Small intestine (tissue), 7 donors: ENCODE results near the gene CCDC188. TPM values are rescaled to one million over a fixed set of nuclear protein-coding genes. Genes with fewer than 3 reads are reported as not detected.
"Not testable (repeated sequence)": the region's sequence is repeated elsewhere in the genome, so short reads cannot be mapped to it uniquely, and the experiment has no call there.

Experiments used
- DNase-seq, 2 donors: peaks; one replicate each; pipeline versions ENCODE4 v3.0.0 to v3.0.0-alpha.2; 2013
- FAIRE-seq: peaks from 2 replicates; lab custom pipeline; 2012; peaks lifted over from hg19 to GRCh38; lab: Jason Lieb, UNC
- H3K27ac ChIP-seq, 3 donors: one replicate each; pipeline ENCODE4 v1.5.1; 2013; ENCODE audit warnings: low read length in 2 of 3, mild to moderate bottlenecking in 2 of 3, control low read depth in 1 of 3, inconsistent platforms in 1 of 3, low read depth in 1 of 3, moderate library complexity in 1 of 3
- H3K27me3 ChIP-seq, 3 donors: one replicate each; pipeline ENCODE4 v1.6.1; 2013; ENCODE audit warnings: low read length in 3 of 3, inconsistent platforms in 1 of 3; ENCODE audit not compliant: control insufficient read depth in 3 of 3, insufficient read depth in 3 of 3
- H3K36me3 ChIP-seq, 3 donors: one replicate each; pipeline ENCODE4 v1.6.1; 2013; ENCODE audit warnings: low read length in 3 of 3, inconsistent platforms in 1 of 3, low read depth in 1 of 3, mild to moderate bottlenecking in 1 of 3, moderate library complexity in 1 of 3; ENCODE audit not compliant: control insufficient read depth in 3 of 3, insufficient read depth in 2 of 3
- H3K4me1 ChIP-seq, 3 donors: one replicate each; pipeline ENCODE4 v1.6.1; 2013; ENCODE audit warnings: low read length in 2 of 3, inconsistent platforms in 1 of 3, low read depth in 1 of 3, mild to moderate bottlenecking in 1 of 3, moderate library complexity in 1 of 3; ENCODE audit not compliant: control insufficient read depth in 3 of 3, insufficient read depth in 2 of 3
- H3K4me3 ChIP-seq, 3 donors: one replicate each; pipeline ENCODE4 v1.5.1; 2013; ENCODE audit warnings: low read length in 3 of 3, control low read depth in 1 of 3, inconsistent platforms in 1 of 3, low read depth in 1 of 3, mild to moderate bottlenecking in 1 of 3, moderate library complexity in 1 of 3
- H3K9me3 ChIP-seq, 2 donors: one replicate each; pipeline ENCODE4 v1.6.1; 2013; ENCODE audit warnings: low read depth in 1 of 2, low read length in 1 of 2; ENCODE audit not compliant: control insufficient read depth in 2 of 2, insufficient read depth in 1 of 2
- WGBS, 3 donors: extraction: QIAGEN DNeasy Blood & Tissue Kit; methylation state at CpG; one replicate each; pipeline ENCODE4 v1.1.7; 2013; 5-methylcytosine and 5-hydroxymethylcytosine counted together
- polyA plus RNA-seq, 4 donors: library from polyadenylated mRNA; stranded (reverse) in 3 of 4; unstranded in 1 of 4; fragments of 200-250 nt in 3 of 4; fragments of 120-200 nt in 1 of 4; gene quantifications; one replicate each; pipeline versions ENCODE4 v1.2.1 to v1.2.3, GENCODE V29; 2013
- donor health status: healthy with polysubstance abuse.
- donor health status: control.
- donor health status: control.
- donor health status: Bipolar disorder and iron deficiency.
- donor health status: healthy.

Gene CCDC188
- polyA plus RNA-seq, 4 donors = 1.2 to 1.6 TPM; not detected in 2

GRCh38 chr22:20160041-20160440 is 9.2 kb upstream of the CCDC188 start:
- no peaks in the 10 kb centered on the region for H3K36me3 ChIP-seq
- H3K27ac ChIP-seq = no peak overlapping the region
- DNase-seq = no peak
- FAIRE-seq = no peak
- H3K9me3 ChIP-seq = no peaks in the 10 kb centered on the region
- 64 to 78% (median 71%) methylated on average over 9 to 10 of the region's 10 CpGs for WGBS, 3 donors
- H3K4me3 ChIP-seq = no peak overlapping the region
- peaks cover 0 to 5% (median 0%) of the 10 kb centered on the region in 3 donors for H3K4me1 ChIP-seq
- H3K27me3 ChIP-seq = peaks cover 0 to 4% (median 0%) of the 10 kb centered on the region in 3 donors

- not testable (repeated sequence) for H3K36me3 ChIP-seq, H3K4me3 ChIP-seq, H3K27ac ChIP-seq, H3K27me3 ChIP-seq, H3K4me1 ChIP-seq, FAIRE-seq, DNase-seq, H3K9me3 ChIP-seq
- 61 to 79% (median 67%) methylated on average over 7 to 13 of the region's 14 CpGs for WGBS, 3 donors
Measured at GRCh38 chr22:20159531-20159930, 8.7 kb upstream of the CCDC188 start.

GRCh38 chr22:20159076-20159475 is 8.2 kb upstream of the CCDC188 start:
- Histone ChIP-seq H3K4me1 (peaks cover 0 to 5% (median 0%) of the 10 kb centered on the region in 3 donors), H3K36me3 (no peaks in the 10 kb centered on the region), H3K27ac (no peak overlapping the region), H3K27me3 (peaks cover 0 to 4% (median 0%) of the 10 kb centered on the region in 3 donors), H3K4me3 (no peak overlapping the region), H3K9me3 (no peaks in the 10 kb centered on the region)
- FAIRE-seq (no peak), DNase-seq (no peak)
- 42 to 48% (median 47%) methylated on average over 9 of the region's 9 CpGs for WGBS, 3 donors

- no peak for DNase-seq
- H3K36me3 ChIP-seq = no peaks in the 10 kb centered on the region
- peaks cover 0 to 5% (median 0%) of the 10 kb centered on the region in 3 donors for H3K4me1 ChIP-seq
- WGBS, 3 donors = 56 to 69% (median 66%) methylated on average over 13 to 15 of the region's 15 CpGs
- no peak overlapping the region for H3K27ac ChIP-seq
- H3K4me3 ChIP-seq = no peak overlapping the region
- no peaks in the 10 kb centered on the region for H3K9me3 ChIP-seq
- peaks cover 0 to 4% (median 0%) of the 10 kb centered on the region in 3 donors for H3K27me3 ChIP-seq
- FAIRE-seq = no peak
Measured at GRCh38 chr22:20158391-20159036, 7.7 kb upstream of the CCDC188 start.

- no peaks in the 10 kb centered on the region for H3K9me3 ChIP-seq
- no peak overlapping the region for H3K4me3 ChIP-seq
- no peaks in the 10 kb centered on the region for H3K36me3 ChIP-seq
- H3K27ac ChIP-seq = no peak overlapping the region
- peaks cover 0 to 5% (median 0%) of the 10 kb centered on the region in 3 donors for H3K4me1 ChIP-seq
- WGBS, 3 donors = 50 to 63% (median 57%) methylated on average over 14 to 15 of the region's 15 CpGs
- FAIRE-seq (no peak), DNase-seq (no peak)
- H3K27me3 ChIP-seq = peaks cover 0 to 4% (median 0%) of the 10 kb centered on the region in 3 donors
Measured at GRCh38 chr22:20157430-20158183, 6.8 kb upstream of the CCDC188 start.

GRCh38 chr22:20156611-20157429 is 6.0 kb upstream of the CCDC188 start:
- Histone ChIP-seq H3K27me3 (peaks cover 0 to 4% (median 0%) of the 10 kb centered on the region in 3 donors), H3K4me3 (no peak overlapping the region), H3K9me3 (no peaks in the 10 kb centered on the region), H3K4me1 (peaks cover 0 to 5% (median 0%) of the 10 kb centered on the region in 3 donors), H3K36me3 (no peaks in the 10 kb centered on the region), H3K27ac (no peak overlapping the region)
- no peak for FAIRE-seq
- WGBS, 3 donors = 33 to 45% (median 35%) methylated on average over 15 to 17 of the region's 17 CpGs
- DNase-seq = peak; percentile 68 to 90

- H3K4me1 ChIP-seq = peaks cover 0 to 5% (median 0%) of the 10 kb centered on the region in 3 donors
- FAIRE-seq (no peak), DNase-seq (no peak)
- 47 to 59% (median 51%) methylated on average over 7 of the region's 7 CpGs for WGBS, 3 donors
- no peak overlapping the region for H3K27ac ChIP-seq
- H3K4me3 ChIP-seq = no peak overlapping the region
- H3K9me3 ChIP-seq = no peaks in the 10 kb centered on the region
- peaks cover 0 to 4% (median 0%) of the 10 kb centered on the region in 3 donors for H3K27me3 ChIP-seq
- H3K36me3 ChIP-seq = no peaks in the 10 kb centered on the region
Measured at GRCh38 chr22:20156042-20156389, 5.2 kb upstream of the CCDC188 start.
